Fibroblast of pulmonary artery (primary cell): ENCODE measurements around the gene MAGI2.
"Not testable (repeated sequence)": the region's sequence is repeated elsewhere in the genome, so short reads cannot be mapped to it uniquely, and the experiment has no call there.

Experiments used
- DNase-seq: peaks from one replicate; pipeline ENCODE4 v3.0.0-alpha.2; 2010; ENCODE audit warnings: low read depth
- H3K4me3 ChIP-seq: replicated peaks from 2 replicates; pipeline ENCODE4 v1.5.1; 2011; ENCODE audit warnings: low read depth, mild to moderate bottlenecking, control low read depth, low read length, moderate library complexity
- CTCF ChIP-seq: IDR thresholded peaks from 2 replicates; pipeline ENCODE4 v1.5.1; 2011; ENCODE audit warnings: mild to moderate bottlenecking, control low read depth, low read length, inconsistent platforms; ENCODE audit errors: missing control alignments

The MAGI2 gene

GRCh38 chr7:78296046-78296597 lies 1157.3 kb downstream of the MAGI2 start:
- DNase-seq = no peak
- TF ChIP-seq CTCF = no peak
- no peak overlapping the region for H3K4me3 ChIP-seq

GRCh38 chr7:78289471-78289870 lies 1164.0 kb downstream of the MAGI2 start:
- H3K4me3 ChIP-seq, DNase-seq: not testable (repeated sequence)

GRCh38 chr7:78284945-78285344 lies 1168.5 kb downstream of the MAGI2 start:
- TF ChIP-seq CTCF = no peak
- H3K4me3 ChIP-seq = no peak overlapping the region
- no peak for DNase-seq

GRCh38 chr7:78280276-78280675 lies 1173.2 kb downstream of the MAGI2 start:
- H3K4me3 ChIP-seq = no peak overlapping the region
- no peak for TF ChIP-seq CTCF
- DNase-seq = no peak

- no peak for TF ChIP-seq CTCF
- H3K4me3 ChIP-seq = no peak overlapping the region
- no peak for DNase-seq
Observed at GRCh38 chr7:78279457-78279856, 1174.0 kb downstream of the MAGI2 start.

GRCh38 chr7:78279032-78279431 lies 1174.4 kb downstream of the MAGI2 start:
- TF ChIP-seq CTCF = no peak
- peak; percentile 64 for DNase-seq
- no peak overlapping the region for H3K4me3 ChIP-seq

- DNase-seq = no peak
- TF ChIP-seq CTCF = no peak
- H3K4me3 ChIP-seq = no peak overlapping the region
Observed at GRCh38 chr7:78267141-78267540, 1186.3 kb downstream of the MAGI2 start.
